Common myeloid progenitor, CD34-positive (primary cell): Measurements from ENCODE around the gene NTMT1.

Experiments
- CTCF ChIA-PET: fragments of 350-600 bp; sonication (Branson Sonifier 250); formaldehyde crosslinking; loops from one replicate; lab custom pipeline; 2021; ENCODE audit warnings: antibody characterized with exemption; lab: Charles Lee
- POLR2A ChIA-PET: fragments of 350-600 bp; sonication (Branson Sonifier 250); formaldehyde crosslinking; loops from one replicate; lab custom pipeline; 2021; ENCODE audit warnings: antibody characterized with exemption; lab: Charles Lee
- DNase-seq, 3 donors: peaks; one replicate each; pipeline versions ENCODE4 v3.0.0 to v3.0.0-alpha.2; 2013
- H3K27ac ChIP-seq, 2 experiments: 1 replicate in 1 of 2; 2 replicates in 1 of 2; pipeline ENCODE4 v1.7.0; 2013; ENCODE audit warnings: inconsistent platforms in 2 of 2, low read length in 2 of 2, mild to moderate bottlenecking in 2 of 2, low read depth in 1 of 2, moderate library complexity in 1 of 2; ENCODE audit not compliant: severe bottlenecking in 2 of 2, insufficient read depth in 1 of 2, poor library complexity in 1 of 2
- H3K27me3 ChIP-seq, 5 experiments: replicated peaks in 2 of 5; 1 replicate in 3 of 5; 2 replicates in 2 of 5; pipeline versions ENCODE4 v1.6.1 to v1.7.0; 2013; ENCODE audit warnings: low read length in 4 of 5, mild to moderate bottlenecking in 2 of 5, moderate library complexity in 2 of 5, inconsistent platforms in 1 of 5; ENCODE audit not compliant: insufficient read depth in 5 of 5, control insufficient read depth in 4 of 5
- H3K36me3 ChIP-seq, 4 experiments: 1 replicate in 2 of 4; 2 replicates in 2 of 4; pipeline versions ENCODE4 v1.6.1 to v1.7.0; 2013; ENCODE audit warnings: low read length in 3 of 4, control low read depth in 1 of 4, mild to moderate bottlenecking in 1 of 4; ENCODE audit not compliant: control insufficient read depth in 4 of 4, insufficient read depth in 4 of 4
- H3K4me1 ChIP-seq, 4 experiments: 1 replicate in 3 of 4; 2 replicates in 1 of 4; pipeline versions ENCODE4 v1.6.1 to v1.7.1; 2013; ENCODE audit warnings: low read length in 3 of 4, mild to moderate bottlenecking in 3 of 4, control low read depth in 1 of 4, inconsistent platforms in 1 of 4, moderate library complexity in 1 of 4; ENCODE audit not compliant: control insufficient read depth in 4 of 4, insufficient read depth in 4 of 4; ENCODE audit errors: control extremely low read depth in 1 of 4
- H3K4me3 ChIP-seq, 7 experiments: 1 replicate in 4 of 7; 2 replicates in 3 of 7; pipeline versions ENCODE4 v1.5.1 to v1.7.0; 2013; ENCODE audit warnings: mild to moderate bottlenecking in 7 of 7, low read length in 6 of 7, moderate library complexity in 6 of 7, inconsistent platforms in 2 of 7, low read depth in 2 of 7, control low read depth in 1 of 7; ENCODE audit not compliant: insufficient read depth in 4 of 7, control insufficient read depth in 1 of 7; ENCODE audit errors: extremely low read depth in 1 of 7
- H3K9me3 ChIP-seq, 5 experiments: 1 replicate in 4 of 5; 2 replicates in 1 of 5; pipeline versions ENCODE4 v1.6.1 to v1.7.1; 2013; ENCODE audit warnings: low read length in 4 of 5, mild to moderate bottlenecking in 2 of 5, inconsistent platforms in 1 of 5, low read depth in 1 of 5, moderate library complexity in 1 of 5; ENCODE audit not compliant: control insufficient read depth in 4 of 5, insufficient read depth in 2 of 5; ENCODE audit errors: control extremely low read depth in 1 of 5
- WGBS: methylation state at CpG from one replicate; pipeline ENCODE4 v1.1.5; 2013; ENCODE audit not compliant: insufficient coverage; 5-methylcytosine and 5-hydroxymethylcytosine counted together

Gene NTMT1

GRCh38 chr9:129646252-129646651, 20.3 kb downstream of the NTMT1 start:
- POLR2A ChIA-PET, result no interaction called here
- 97% methylated on average over 12 of the region's 12 CpGs for WGBS
- no peak overlapping the region for H3K27ac ChIP-seq
- no peaks in the 10 kb centered on the region for H3K9me3 ChIP-seq
- CTCF ChIA-PET, result interaction anchor here (1.1 kb wide), 1 partner anchor 137 kb away, joined by 4 read pairs; no protein-coding TSS in a partner anchor
- no peak for DNase-seq
- H3K36me3 ChIP-seq, result no peaks in the 10 kb centered on the region
- peaks cover 0 to 3% (median 0%) of the 10 kb centered on the region in 5 experiments for H3K27me3 ChIP-seq
- H3K4me1 ChIP-seq, result peaks cover under 1 to 10% (median 7%) of the 10 kb centered on the region in 4 experiments
- no peak overlapping the region for H3K4me3 ChIP-seq

GRCh38 chr9:129646654-129647053, 20.7 kb downstream of the NTMT1 start:
- Histone ChIP-seq H3K27me3 (peaks cover 0 to 3% (median 0%) of the 10 kb centered on the region in 5 experiments), H3K4me1 (peaks cover 0 to 6% (median 4%) of the 10 kb centered on the region in 4 experiments), H3K4me3 (no peak overlapping the region), H3K9me3 (no peaks in the 10 kb centered on the region), H3K27ac (no peak overlapping the region), H3K36me3 (no peaks in the 10 kb centered on the region)
- ChIA-PET CTCF (interaction anchor here (1.1 kb wide), 1 partner anchor 137 kb away, joined by 4 read pairs; no protein-coding TSS in a partner anchor), POLR2A (no interaction called here)
- WGBS, result 100% methylated on average over 1 of the region's 7 CpGs
- DNase-seq, result no peak

- no peak for DNase-seq
- WGBS, result 96% methylated on average over 6 of the region's 10 CpGs
- Histone ChIP-seq H3K4me1 (peaks cover 0 to 2% (median 0%) of the 10 kb centered on the region in 4 experiments), H3K36me3 (no peaks in the 10 kb centered on the region), H3K4me3 (no peak overlapping the region), H3K27ac (no peak overlapping the region), H3K27me3 (peaks cover 0 to 3% (median 0%) of the 10 kb centered on the region in 5 experiments), H3K9me3 (no peaks in the 10 kb centered on the region)
- ChIA-PET CTCF (no interaction called here), POLR2A (no interaction called here)
Measured at GRCh38 chr9:129647635-129648034, 21.7 kb downstream of the NTMT1 start.

GRCh38 chr9:129648092-129648763, 22.3 kb downstream of the NTMT1 start:
- WGBS, result 95% methylated on average over 12 of the region's 16 CpGs
- CTCF ChIA-PET, result no interaction called here

GRCh38 chr9:129648764-129649115, 22.8 kb downstream of the NTMT1 start:
- H3K36me3 ChIP-seq, result no peaks in the 10 kb centered on the region
- POLR2A ChIA-PET, result no interaction called here
- 100% methylated on average over 5 of the region's 10 CpGs for WGBS

More at GRCh38 chr9:129648092-129648763, 22.3 kb downstream of the NTMT1 start:
- Histone ChIP-seq H3K27ac (no peak overlapping the region), H3K9me3 (no peaks in the 10 kb centered on the region), H3K27me3 (peaks cover 0 to 3% (median 0%) of the 10 kb centered on the region in 5 experiments), H3K4me1 (no peaks in the 10 kb centered on the region), H3K36me3 (no peaks in the 10 kb centered on the region), H3K4me3 (no peak overlapping the region)
- POLR2A ChIA-PET, result no interaction called here
- DNase-seq, result no peak

GRCh38 chr9:129649726-129650679, 24.0 kb downstream of the NTMT1 start:
- Histone ChIP-seq H3K27me3 (peaks cover 0 to 3% (median 0%) of the 10 kb centered on the region in 5 experiments), H3K36me3 (no peaks in the 10 kb centered on the region), H3K4me1 (peaks cover 0 to 3% (median 1%) of the 10 kb centered on the region in 4 experiments), H3K9me3 (no peaks in the 10 kb centered on the region), H3K4me3 (no peak overlapping the region), H3K27ac (no peak overlapping the region)
- DNase-seq, result no peak
- WGBS, result 96% methylated on average over 17 of the region's 20 CpGs
- ChIA-PET POLR2A (no interaction called here), CTCF (interaction anchor here (0.6 to 1.2 kb wide), 3 partner anchors 88 to 995 kb away, joined by 3 to 4 read pairs (median 3); no protein-coding TSS in a partner anchor)

More at GRCh38 chr9:129648764-129649115, 22.8 kb downstream of the NTMT1 start:
- Histone ChIP-seq H3K27me3 (peaks cover 0 to 3% (median 0%) of the 10 kb centered on the region in 5 experiments), H3K27ac (no peak overlapping the region), H3K4me1 (no peaks in the 10 kb centered on the region), H3K9me3 (no peaks in the 10 kb centered on the region), H3K4me3 (no peak overlapping the region)
- CTCF ChIA-PET, result no interaction called here
- no peak for DNase-seq
